ENCODE measurements around the gene ORC3. TPM values are rescaled to one million over a fixed set of nuclear protein-coding genes. Genes with fewer than 3 reads are reported as not detected.

The ORC3 gene
- total RNA-seq, 2 donors from 2014 or later = 48.3 to 62.4 TPM

DNA sequence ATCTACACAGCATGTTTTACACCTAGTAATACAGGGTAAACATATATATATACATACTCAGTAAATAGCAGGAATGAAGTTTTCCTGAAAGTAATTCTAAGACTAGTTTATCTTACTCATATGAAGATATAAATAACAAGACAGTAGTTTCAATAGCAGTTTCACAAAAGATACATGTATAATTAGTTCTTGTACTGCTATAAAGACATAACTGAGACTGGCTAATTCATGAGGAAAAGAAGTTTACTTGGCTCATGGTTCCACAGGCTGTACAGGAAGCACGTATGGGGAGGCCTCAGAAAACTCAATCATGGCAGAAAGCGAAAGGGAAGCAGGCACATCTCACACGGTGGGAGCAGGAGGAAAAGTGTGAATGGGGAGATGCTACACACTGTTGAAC lies 17.1 kb upstream of the ORC3 start:
- Mint-ChIP-seq H3K9me3 (no peaks in the 10 kb centered on the region), H3K36me3 (ENCODE audit: low read depth) (peaks cover 33% of the 10 kb centered on the region), H3K4me1 (peaks cover 24% of the 10 kb centered on the region), H3K4me3 (no peak overlapping the region), H3K27ac (no peak overlapping the region), H3K27me3 (ENCODE audit: insufficient read depth) (no peaks in the 10 kb centered on the region)
- WGBS, 2 experiments (ENCODE audit: insufficient coverage in 1 of 2, insufficient read length in 1 of 2) = 92 to 100% methylated on average over 1 to 3 of the region's 3 CpGs
- H3K4me1 ChIP-seq (ENCODE audit: control insufficient read depth, insufficient read depth, low read length) = peaks cover 4% of the 10 kb centered on the region
- no peaks in the 10 kb centered on the region for H3K27me3 ChIP-seq (ENCODE audit: control insufficient read depth, insufficient read depth, low read length, poor library complexity, severe bottlenecking)
- no peak for DNase-seq
- no peak overlapping the region for H3K9ac ChIP-seq (ENCODE audit: extremely low read depth, low read length, poor library complexity, severe bottlenecking)
- no peak overlapping the region for H3K27ac ChIP-seq (ENCODE audit: low read depth, low read length)
- peaks cover 9% of the 10 kb centered on the region for H3K9me3 ChIP-seq (ENCODE audit: control insufficient read depth, low read length)
- H3K4me3 ChIP-seq (ENCODE audit: low read length) = no peak overlapping the region
- H3K36me3 ChIP-seq (ENCODE audit: control insufficient read depth, insufficient read depth, low read length) = peaks cover 38% of the 10 kb centered on the region
- TF ChIP-seq, protein P1, sequence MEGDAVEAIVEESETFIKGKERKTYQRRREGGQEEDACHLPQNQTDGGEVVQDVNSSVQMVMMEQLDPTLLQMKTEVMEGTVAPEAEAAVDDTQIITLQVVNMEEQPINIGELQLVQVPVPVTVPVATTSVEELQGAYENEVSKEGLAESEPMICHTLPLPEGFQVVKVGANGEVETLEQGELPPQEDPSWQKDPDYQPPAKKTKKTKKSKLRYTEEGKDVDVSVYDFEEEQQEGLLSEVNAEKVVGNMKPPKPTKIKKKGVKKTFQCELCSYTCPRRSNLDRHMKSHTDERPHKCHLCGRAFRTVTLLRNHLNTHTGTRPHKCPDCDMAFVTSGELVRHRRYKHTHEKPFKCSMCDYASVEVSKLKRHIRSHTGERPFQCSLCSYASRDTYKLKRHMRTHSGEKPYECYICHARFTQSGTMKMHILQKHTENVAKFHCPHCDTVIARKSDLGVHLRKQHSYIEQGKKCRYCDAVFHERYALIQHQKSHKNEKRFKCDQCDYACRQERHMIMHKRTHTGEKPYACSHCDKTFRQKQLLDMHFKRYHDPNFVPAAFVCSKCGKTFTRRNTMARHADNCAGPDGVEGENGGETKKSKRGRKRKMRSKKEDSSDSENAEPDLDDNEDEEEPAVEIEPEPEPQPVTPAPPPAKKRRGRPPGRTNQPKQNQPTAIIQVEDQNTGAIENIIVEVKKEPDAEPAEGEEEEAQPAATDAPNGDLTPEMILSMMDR (conservative IDR thresholded peaks at IDR 0.05) = no peak

DNA sequence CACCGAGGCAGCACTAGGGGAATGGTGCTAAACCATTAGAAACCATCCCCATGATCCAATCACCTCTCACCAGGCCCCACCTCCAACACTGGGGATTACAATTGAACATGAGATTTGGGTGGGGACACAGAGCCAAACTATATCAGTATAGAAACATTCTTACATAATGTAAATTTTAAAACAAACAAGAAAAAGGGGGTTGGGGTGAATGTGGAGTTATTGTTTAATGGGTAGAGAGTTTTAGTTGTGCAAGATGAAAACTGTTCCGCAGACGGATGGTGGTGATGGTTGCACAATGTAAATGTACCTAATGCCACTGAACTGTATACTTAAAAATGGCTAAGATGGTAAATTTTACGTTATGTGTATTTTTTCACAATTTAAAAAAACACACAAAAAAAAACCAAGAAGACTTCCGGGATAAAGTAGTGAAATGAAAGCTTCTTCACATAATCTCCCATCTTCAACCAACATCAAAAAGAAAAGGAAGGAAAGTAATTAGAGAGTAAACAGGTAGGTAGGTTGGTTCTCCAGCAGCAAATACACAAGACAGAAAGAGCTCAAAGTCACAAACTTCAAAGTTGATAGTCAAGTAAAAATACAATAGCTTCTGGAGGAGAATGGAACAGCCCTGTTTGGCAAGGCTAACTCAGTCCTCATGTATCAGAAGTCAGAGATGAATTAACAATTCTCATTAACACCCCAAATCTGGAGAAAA lies 16.5 kb upstream of the ORC3 start:
- TF ChIP-seq, protein P1 (conservative IDR thresholded peaks at IDR 0.05) = no peak
- no peak overlapping the region for H3K4me3 Mint-ChIP-seq
- H3K36me3 ChIP-seq (ENCODE audit: control insufficient read depth, insufficient read depth, low read length) = peaks cover 33% of the 10 kb centered on the region

DNA sequence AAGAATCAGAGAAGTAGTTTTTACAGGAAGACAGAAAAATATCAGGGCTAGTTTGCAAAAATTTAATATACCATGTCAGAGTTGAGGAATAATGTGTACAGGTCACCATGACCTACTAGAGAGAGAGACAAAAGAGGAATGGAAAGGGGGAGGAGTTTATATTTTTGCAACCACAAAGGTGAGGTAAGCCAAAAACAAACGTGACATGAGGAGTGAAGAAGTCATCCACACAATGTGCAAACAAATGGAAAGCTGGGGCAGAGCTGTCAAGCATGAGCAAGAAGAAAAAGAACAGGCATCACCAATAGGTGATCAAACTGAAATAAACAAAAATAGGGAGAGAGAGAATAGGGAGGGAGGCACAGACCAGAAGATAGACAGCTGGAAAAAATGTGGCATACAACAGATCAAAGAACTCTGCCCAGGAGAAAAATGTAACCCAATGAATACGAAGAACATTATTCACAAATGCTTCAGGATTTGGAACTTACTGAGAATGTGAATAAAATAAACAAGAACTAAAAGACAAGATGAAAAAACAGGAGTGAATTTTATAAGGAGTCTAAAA lies 15.6 kb upstream of the ORC3 start:
- Mint-ChIP-seq H3K4me1 (peaks cover 32% of the 10 kb centered on the region), H3K9me3 (peaks cover 2% of the 10 kb centered on the region), H3K27me3 (ENCODE audit: insufficient read depth) (no peaks in the 10 kb centered on the region), H3K4me3 (no peak overlapping the region), H3K36me3 (ENCODE audit: low read depth) (peaks cover 32% of the 10 kb centered on the region), H3K27ac (peak overlapping the region; percentile 3)
- Histone ChIP-seq H3K27me3 (ENCODE audit: control insufficient read depth, insufficient read depth, low read length, poor library complexity, severe bottlenecking) (no peaks in the 10 kb centered on the region), H3K27ac (ENCODE audit: low read depth, low read length) (no peak overlapping the region), H3K36me3 (ENCODE audit: control insufficient read depth, insufficient read depth, low read length) (peaks cover 29% of the 10 kb centered on the region), H3K4me3 (ENCODE audit: low read length) (peak overlapping the region; percentile 32), H3K9me3 (ENCODE audit: control insufficient read depth, low read length) (peaks cover 9% of the 10 kb centered on the region), H3K9ac (ENCODE audit: extremely low read depth, low read length, poor library complexity, severe bottlenecking) (no peak overlapping the region), H3K4me1 (ENCODE audit: control insufficient read depth, insufficient read depth, low read length) (peaks cover 4% of the 10 kb centered on the region)
- DNase-seq = no peak
- TF ChIP-seq, protein P1 (conservative IDR thresholded peaks at IDR 0.05) = no peak
- WGBS, 2 experiments (ENCODE audit: insufficient coverage in 1 of 2, insufficient read length in 1 of 2) = 67 to 90% methylated on average over 1 to 2 of the region's 2 CpGs

More for the DNA sequence above, 16.5 kb upstream of the ORC3 start:
- Histone ChIP-seq H3K4me3 (ENCODE audit: low read length) (no peak overlapping the region), H3K9me3 (ENCODE audit: control insufficient read depth, low read length) (peaks cover 9% of the 10 kb centered on the region), H3K27ac (ENCODE audit: low read depth, low read length) (no peak overlapping the region), H3K4me1 (ENCODE audit: control insufficient read depth, insufficient read depth, low read length) (peaks cover 4% of the 10 kb centered on the region), H3K9ac (ENCODE audit: extremely low read depth, low read length, poor library complexity, severe bottlenecking) (no peak overlapping the region), H3K27me3 (ENCODE audit: control insufficient read depth, insufficient read depth, low read length, poor library complexity, severe bottlenecking) (no peaks in the 10 kb centered on the region)
- no peak for DNase-seq
- Mint-ChIP-seq H3K4me1 (peaks cover 26% of the 10 kb centered on the region), H3K9me3 (peaks cover 2% of the 10 kb centered on the region), H3K36me3 (ENCODE audit: low read depth) (peaks cover 30% of the 10 kb centered on the region), H3K27ac (no peak overlapping the region), H3K27me3 (ENCODE audit: insufficient read depth) (no peaks in the 10 kb centered on the region)
- 94% methylated on average over 3 of the region's 5 CpGs; no CpG with 5 or more reads in 1 of the 2 experiments for WGBS, 2 experiments (ENCODE audit: insufficient coverage in 1 of 2, insufficient read length in 1 of 2)
